Endothelial cell of umbilical vein (primary cell): ENCODE results near the gene JARID2. TPM values are rescaled to one million over a fixed set of nuclear protein-coding genes. Genes with fewer than 3 reads are reported as not detected.

Source experiments
- BruUV-seq: library from RNA; stranded (reverse); fragments of 400-500 nt; replicated peaks from 2 replicates; lab custom pipeline; 2021; lab: Mats Ljungman, UMichigan
- CTCF ChIA-PET: fragments of 300-600, 350-600 bp; sonication (Branson Sonifier 250); formaldehyde crosslinking; loops from one replicate; lab custom pipeline; 2021; ENCODE audit warnings: antibody characterized with exemption, inconsistent platforms; lab: Charles Lee
- POLR2A ChIA-PET: fragments of 300-600, 350-600 bp; sonication (Branson Sonifier 250); formaldehyde crosslinking; loops from one replicate; lab custom pipeline; 2021; ENCODE audit warnings: antibody characterized with exemption, inconsistent platforms; lab: Charles Lee
- DNase-seq: peaks from one replicate; pipeline ENCODE4 v3.0.0-alpha.2; 2011; ENCODE audit warnings: low read depth, low spot score
- FAIRE-seq: peaks from 2 replicates; lab custom pipeline; 2011; peaks lifted over from hg19 to GRCh38; lab: Jason Lieb, UNC
- H2AFZ ChIP-seq: 2 replicates; pipeline ENCODE4 v1.6.0; 2012; ENCODE audit warnings: low read depth, low read length, control low read depth, inconsistent platforms
- H3K27ac ChIP-seq: 2 replicates; pipeline ENCODE4 v1.5.1; 2011; ENCODE audit warnings: low read depth, mild to moderate bottlenecking, control low read depth, low read length, moderate library complexity; ENCODE audit not compliant: insufficient read depth
- H3K27me3 ChIP-seq, 2 experiments: 2 replicates each; pipeline versions ENCODE4 v1.6.0 to v1.6.1; 2011; ENCODE audit warnings: low read length in 2 of 2, mixed read lengths in 1 of 2; ENCODE audit not compliant: control insufficient read depth in 2 of 2, insufficient read depth in 2 of 2
- H3K36me3 ChIP-seq, 2 experiments: 2 replicates in 1 of 2; 3 replicates in 1 of 2; pipeline ENCODE4 v1.5.1; 2011; ENCODE audit warnings: low read length in 2 of 2, mild to moderate bottlenecking in 1 of 2, moderate library complexity in 1 of 2; ENCODE audit not compliant: control insufficient read depth in 2 of 2, insufficient read depth in 2 of 2; ENCODE audit errors: extremely low read depth in 1 of 2
- H3K4me1 ChIP-seq: 3 replicates; pipeline ENCODE4 v1.5.1; 2011; ENCODE audit warnings: mild to moderate bottlenecking, low read length; ENCODE audit not compliant: control insufficient read depth, insufficient read depth; ENCODE audit errors: extremely low read depth
- H3K4me2 ChIP-seq: 2 replicates; pipeline ENCODE4 v1.6.1; 2011; ENCODE audit warnings: low read length, control low read depth, mixed read lengths; ENCODE audit not compliant: insufficient read depth
- H3K4me3 ChIP-seq, 3 experiments: fragments of 200-600 bp in 1 of 3; sonication (generic), shearing (Covaris generic) in 1 of 3; replicated peaks in 1 of 3; 2 replicates each; pipeline ENCODE4 v1.5.1; 2011 to 2016; ENCODE audit warnings: control low read depth in 3 of 3, low read length in 3 of 3, mild to moderate bottlenecking in 2 of 3, inconsistent platforms in 1 of 3, low read depth in 1 of 3, moderate library complexity in 1 of 3; ENCODE audit not compliant: insufficient read depth in 1 of 3
- H3K79me2 ChIP-seq: 2 replicates; pipeline ENCODE4 v1.6.0; 2012; ENCODE audit warnings: low read length, inconsistent platforms; ENCODE audit not compliant: control insufficient read depth, insufficient read depth
- H3K9ac ChIP-seq: replicated peaks from 2 replicates; pipeline ENCODE3; 2011; ENCODE audit warnings: low read length, control low read depth; ENCODE audit not compliant: insufficient read depth; ENCODE audit errors: extremely low read depth
- H3K9me1 ChIP-seq: replicated peaks from 3 replicates; pipeline ENCODE4 v1.6.0; 2011; ENCODE audit warnings: mild to moderate bottlenecking, low read length; ENCODE audit not compliant: control insufficient read depth, insufficient read depth; ENCODE audit errors: extremely low read depth
- H3K9me3 ChIP-seq: replicated peaks from 2 replicates; pipeline ENCODE4 v1.5.1; 2012; ENCODE audit warnings: low read length, inconsistent platforms; ENCODE audit not compliant: control insufficient read depth, insufficient read depth
- H4K20me1 ChIP-seq: replicated peaks from 2 replicates; pipeline ENCODE3; 2011; ENCODE audit warnings: mild to moderate bottlenecking, low read length; ENCODE audit not compliant: control insufficient read depth, insufficient read depth; ENCODE audit errors: extremely low read depth
- EZH2 ChIP-seq: IDR thresholded peaks from 2 replicates; pipeline ENCODE4 v1.6.1; 2012; ENCODE audit warnings: borderline replicate concordance, low read depth, mild to moderate bottlenecking, moderate library complexity, low read length, inconsistent platforms; ENCODE audit not compliant: severe bottlenecking
- FOS ChIP-seq: IDR thresholded peaks from 2 replicates; pipeline ENCODE4 v1.6.1; 2011; ENCODE audit warnings: mild to moderate bottlenecking, low read length, moderate library complexity, borderline replicate concordance; ENCODE audit not compliant: insufficient read depth
- GATA2 ChIP-seq: IDR thresholded peaks from 2 replicates; pipeline ENCODE4 v1.7.0; 2011; ENCODE audit warnings: low read depth, mild to moderate bottlenecking, moderate library complexity, mixed read lengths, low read length; ENCODE audit not compliant: insufficient read length, insufficient read depth
- JUN ChIP-seq: IDR thresholded peaks from 2 replicates; pipeline ENCODE4 v1.6.1; 2011; ENCODE audit warnings: borderline replicate concordance, low read depth; ENCODE audit not compliant: insufficient read length, insufficient read depth
- MYC ChIP-seq: IDR thresholded peaks from one replicate; pipeline ENCODE4 v1.6.1; 2011; ENCODE audit warnings: mild to moderate bottlenecking, low read depth, low read length
- POLR2A ChIP-seq: IDR thresholded peaks from 2 replicates; pipeline ENCODE4 v1.6.1; 2012; ENCODE audit warnings: low read depth, mild to moderate bottlenecking, control low read depth, low read length
- POLR2AphosphoS5 ChIP-seq: IDR thresholded peaks from 2 replicates; pipeline ENCODE4 v1.6.1; 2012; ENCODE audit warnings: low read depth, mild to moderate bottlenecking, control low read depth, low read length, moderate library complexity; ENCODE audit not compliant: insufficient read depth
- dilution Hi-C: fragments of 300-500 bp; cut with MboI; formaldehyde crosslinking; loops from one replicate; pipeline ENCODE4 v1.15.0; 2019; ENCODE audit warnings: low sequenced_read_pairs; ENCODE audit not compliant: extremely low pct_ligation_motif_present
- intact Hi-C: fragments of 100-400 bp; cut with micrococcal nuclease; formaldehyde crosslinking; loops from one replicate; pipeline ENCODE4 v1.10.0; 2022
- polyA plus RNA-seq, 4 experiments: library from polyadenylated mRNA; depleted of rRNA in 3 of 4; stranded (reverse) in 3 of 4; unstranded in 1 of 4; fragments of >200 nt; gene quantifications; 2 replicates each; pipeline versions ENCODE4 v1.2.1 to v1.2.3, GENCODE V29; 2011 to 2012; ENCODE audit warnings: missing spikeins in 1 of 4
- total RNA-seq: library from RNA; stranded (reverse); gene quantifications from 2 replicates; pipeline ENCODE4 v1.2.3, GENCODE V29; 2021
- TF ChIP-seq, protein P1 (sequence below): IDR thresholded peaks from 2 replicates; pipeline ENCODE4 v1.6.1; 2011; ENCODE audit not compliant: insufficient read depth, insufficient read length
- TF ChIP-seq, protein P2 (sequence below), 2 donors: IDR thresholded peaks; 1 replicate in 1 of 2; 2 replicates in 1 of 2; pipeline ENCODE4 v1.5.1; 2011; ENCODE audit warnings: low read length in 2 of 2, mild to moderate bottlenecking in 2 of 2, moderate library complexity in 2 of 2, control low read depth in 1 of 2, inconsistent platforms in 1 of 2, low read depth in 1 of 2; ENCODE audit not compliant: insufficient read depth in 1 of 2; ENCODE audit errors: extremely low read depth in 1 of 2

JARID2 gene
- total and polyA plus RNA-seq, 2 donors (not counting 3 experiments of a cell fraction or from before 2014, with no cell fraction given): 2.9 to 10.6 TPM

DNA sequence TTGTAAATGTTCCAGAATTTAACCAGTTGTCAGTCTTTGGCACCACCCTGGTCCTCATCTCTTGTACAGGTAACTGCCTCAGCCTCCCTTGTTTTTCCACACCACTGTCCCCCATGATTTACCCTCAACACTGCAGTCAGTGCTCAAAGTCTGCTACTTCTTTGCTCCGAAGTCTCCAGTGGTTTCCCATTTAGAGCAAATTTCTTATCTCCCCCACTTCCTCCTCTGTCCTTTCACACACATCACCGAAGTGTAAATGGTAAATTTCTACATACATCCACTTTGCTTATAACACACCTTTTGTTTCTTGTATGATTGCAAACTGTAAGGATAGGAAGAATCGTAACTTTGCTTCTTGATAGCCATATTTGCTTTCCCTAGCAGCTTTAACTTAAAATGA is 115.3 kb downstream of the JARID2 start:
- TF ChIP-seq JUN (no peak), POLR2AphosphoS5 (no peak), GATA2 (no peak), FOS (no peak), POLR2A (no peak), MYC (no peak), EZH2 (no peak)
- TF ChIP-seq, protein P1, sequence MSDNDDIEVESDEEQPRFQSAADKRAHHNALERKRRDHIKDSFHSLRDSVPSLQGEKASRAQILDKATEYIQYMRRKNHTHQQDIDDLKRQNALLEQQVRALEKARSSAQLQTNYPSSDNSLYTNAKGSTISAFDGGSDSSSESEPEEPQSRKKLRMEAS: no peak
- TF ChIP-seq, protein P2, sequence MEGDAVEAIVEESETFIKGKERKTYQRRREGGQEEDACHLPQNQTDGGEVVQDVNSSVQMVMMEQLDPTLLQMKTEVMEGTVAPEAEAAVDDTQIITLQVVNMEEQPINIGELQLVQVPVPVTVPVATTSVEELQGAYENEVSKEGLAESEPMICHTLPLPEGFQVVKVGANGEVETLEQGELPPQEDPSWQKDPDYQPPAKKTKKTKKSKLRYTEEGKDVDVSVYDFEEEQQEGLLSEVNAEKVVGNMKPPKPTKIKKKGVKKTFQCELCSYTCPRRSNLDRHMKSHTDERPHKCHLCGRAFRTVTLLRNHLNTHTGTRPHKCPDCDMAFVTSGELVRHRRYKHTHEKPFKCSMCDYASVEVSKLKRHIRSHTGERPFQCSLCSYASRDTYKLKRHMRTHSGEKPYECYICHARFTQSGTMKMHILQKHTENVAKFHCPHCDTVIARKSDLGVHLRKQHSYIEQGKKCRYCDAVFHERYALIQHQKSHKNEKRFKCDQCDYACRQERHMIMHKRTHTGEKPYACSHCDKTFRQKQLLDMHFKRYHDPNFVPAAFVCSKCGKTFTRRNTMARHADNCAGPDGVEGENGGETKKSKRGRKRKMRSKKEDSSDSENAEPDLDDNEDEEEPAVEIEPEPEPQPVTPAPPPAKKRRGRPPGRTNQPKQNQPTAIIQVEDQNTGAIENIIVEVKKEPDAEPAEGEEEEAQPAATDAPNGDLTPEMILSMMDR (IDR thresholded peaks at IDR 0.05; ENCODE audit: extremely low read depth in 1 of 2, insufficient read depth in 1 of 2, low read depth in 1 of 2, low read length in 2 of 2): no peak
- Histone ChIP-seq H3K36me3 (no peaks in the 10 kb centered on the region), H3K27me3 (no peaks in the 10 kb centered on the region), H3K9me3 (no peaks in the 10 kb centered on the region), H3K4me2 (no peak overlapping the region), H3K79me2 (no peaks in the 10 kb centered on the region), H3K9me1 (no peaks in the 10 kb centered on the region), H3K9ac (no peak overlapping the region), H4K20me1 (peaks cover 2% of the 10 kb centered on the region), H3K27ac (no peak overlapping the region), H2AFZ (no peak overlapping the region), H3K4me3 (no peak overlapping the region), H3K4me1 (no peaks in the 10 kb centered on the region)
- dilution Hi-C loops: no loop called here
- CTCF ChIA-PET: interaction anchor here (0.7 kb wide), 1 partner anchor 116 kb away, joined by 3 read pairs; no protein-coding TSS in a partner anchor
- FAIRE-seq: no peak
- POLR2A ChIA-PET: no interaction called here
- BruUV-seq: no TSS peak
- no peak for DNase-seq
- intact Hi-C loops: no loop called here
